Transverse colon (tissue), 4 donors: ENCODE measurements around the gene TNNT2. TPM values are rescaled to one million over a fixed set of nuclear protein-coding genes. Genes with fewer than 3 reads are reported as not detected.

Experiments
- DNase-seq: peaks from one replicate; pipeline ENCODE4 v3.0.0-alpha.2; 2019
- H3K27ac ChIP-seq, 4 donors: fragments of 200-600 bp; sonication (generic); 2 replicates each; pipeline ENCODE4 v1.5.1; 2016 to 2018; ENCODE audit warnings: inconsistent platforms in 4 of 4
- H3K27me3 ChIP-seq: fragments of 200-600 bp; sonication (generic); 2 replicates; pipeline ENCODE4 v1.5.1; 2017; ENCODE audit warnings: inconsistent platforms
- H3K36me3 ChIP-seq, 4 donors: fragments of 200-600 bp; sonication (generic); 2 replicates each; pipeline ENCODE4 v1.5.1; 2017 to 2019; ENCODE audit warnings: inconsistent platforms in 4 of 4
- H3K4me1 ChIP-seq, 4 donors: fragments of 200-600 bp; sonication (generic); 2 replicates each; pipeline ENCODE4 v1.5.1; 2017 to 2020; ENCODE audit warnings: inconsistent platforms in 4 of 4
- H3K4me3 ChIP-seq, 4 donors: fragments of 200-600 bp; sonication (generic); 1 replicate in 1 of 4; 2 replicates in 3 of 4; pipeline versions ENCODE4 v1.5.1 to v1.6.1; 2017 to 2019; ENCODE audit warnings: inconsistent platforms in 4 of 4
- H3K9me3 ChIP-seq, 2 donors: fragments of 200-600 bp; sonication (generic); 2 replicates each; pipeline ENCODE4 v1.5.1; 2017 to 2019; ENCODE audit warnings: inconsistent platforms in 2 of 2
- EP300 ChIP-seq: sonication (generic); formaldehyde crosslinking; IDR thresholded peaks from one replicate; pipeline ENCODE4 v1.6.1; 2017; ENCODE audit warnings: antibody characterized with exemption, low read depth
- POLR2A ChIP-seq: fragments of 450-650 bp; IDR thresholded peaks from one replicate; pipeline ENCODE4 v1.6.1; 2016; ENCODE audit warnings: antibody characterized with exemption, mild to moderate bottlenecking, moderate library complexity
- POLR2AphosphoS5 ChIP-seq, 3 donors: sonication (generic); formaldehyde crosslinking; IDR thresholded peaks; one replicate each; pipeline ENCODE4 v1.6.1; 2016; ENCODE audit warnings: antibody characterized with exemption in 3 of 3
- WGBS, 2 donors: methylation state at CpG; one replicate each; pipeline ENCODE4 v1.1.5; 2018; ENCODE audit warnings: low coverage in 1 of 2; 5-methylcytosine and 5-hydroxymethylcytosine counted together
- in situ Hi-C, 4 donors: fragments of 200-750 bp; cut with MboI; loops; one replicate each; pipeline versions ENCODE4 v1.15.0 to v1.15.1; 2017; ENCODE audit warnings: low sequenced_read_pairs in 3 of 4, low pct_ligation_motif_present in 1 of 4, low pct_unique_long_range_greater_than_20kb in 1 of 4
- intact Hi-C: fragments of 100-400 bp; cut with DNase I; formaldehyde crosslinking; loops from one replicate; pipeline ENCODE4 v1.15.1; 2023; ENCODE audit warnings: low total_unique reads
- total RNA-seq, 4 donors: library from RNA; depleted of rRNA; stranded (reverse); fragments of >200 nt; gene quantifications; one replicate each; pipeline ENCODE4 v1.1.0, GENCODE V29; 2016
- TF ChIP-seq, protein P1 (sequence below), 5 experiments: fragments of 200-600 bp in 3 of 5; fragments of 450-650 bp in 2 of 5; sonication (generic) in 3 of 5; IDR thresholded peaks; 1 replicate in 2 of 5; 2 replicates in 3 of 5; pipeline ENCODE4 v1.5.1; 2016 to 2017; ENCODE audit warnings: antibody characterized with exemption in 5 of 5, inconsistent platforms in 3 of 5, mild to moderate bottlenecking in 2 of 5, moderate library complexity in 1 of 5

TNNT2 gene
- total RNA-seq, 4 donors from 2014 or later, result 0.14 to 0.95 TPM; not detected in 2

DNA sequence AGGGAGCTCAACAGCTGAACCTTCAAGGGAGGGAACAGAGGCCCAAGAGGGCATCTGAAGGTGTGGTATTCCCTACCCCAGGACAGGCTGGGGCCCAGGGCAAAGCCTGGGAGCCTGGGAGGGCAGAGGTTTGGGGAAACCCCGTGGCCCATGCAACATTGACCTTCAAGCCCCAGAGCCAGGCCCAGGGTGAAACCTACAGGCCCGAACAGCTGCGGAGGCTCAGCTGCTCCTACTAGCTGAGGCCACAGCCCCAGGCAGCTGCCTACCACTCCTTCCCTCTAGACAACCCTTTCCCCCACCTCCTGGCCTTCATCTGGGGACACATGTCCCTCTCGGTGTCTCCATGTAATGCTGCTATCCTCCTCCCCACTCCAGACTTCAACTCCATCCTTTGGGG, 18.5 kb upstream of the TNNT2 start:
- WGBS, 2 donors, result 50% methylated on average over 4 of the region's 4 CpGs; no CpG with 5 or more reads in 1 of the 2 donors
- peaks cover 0 to 46% (median 24%) of the 10 kb centered on the region in 4 donors for H3K4me1 ChIP-seq
- no peak for DNase-seq
- intact Hi-C loops (no loop called here), in situ Hi-C loops (no loop called here)
- TF ChIP-seq, protein P1, sequence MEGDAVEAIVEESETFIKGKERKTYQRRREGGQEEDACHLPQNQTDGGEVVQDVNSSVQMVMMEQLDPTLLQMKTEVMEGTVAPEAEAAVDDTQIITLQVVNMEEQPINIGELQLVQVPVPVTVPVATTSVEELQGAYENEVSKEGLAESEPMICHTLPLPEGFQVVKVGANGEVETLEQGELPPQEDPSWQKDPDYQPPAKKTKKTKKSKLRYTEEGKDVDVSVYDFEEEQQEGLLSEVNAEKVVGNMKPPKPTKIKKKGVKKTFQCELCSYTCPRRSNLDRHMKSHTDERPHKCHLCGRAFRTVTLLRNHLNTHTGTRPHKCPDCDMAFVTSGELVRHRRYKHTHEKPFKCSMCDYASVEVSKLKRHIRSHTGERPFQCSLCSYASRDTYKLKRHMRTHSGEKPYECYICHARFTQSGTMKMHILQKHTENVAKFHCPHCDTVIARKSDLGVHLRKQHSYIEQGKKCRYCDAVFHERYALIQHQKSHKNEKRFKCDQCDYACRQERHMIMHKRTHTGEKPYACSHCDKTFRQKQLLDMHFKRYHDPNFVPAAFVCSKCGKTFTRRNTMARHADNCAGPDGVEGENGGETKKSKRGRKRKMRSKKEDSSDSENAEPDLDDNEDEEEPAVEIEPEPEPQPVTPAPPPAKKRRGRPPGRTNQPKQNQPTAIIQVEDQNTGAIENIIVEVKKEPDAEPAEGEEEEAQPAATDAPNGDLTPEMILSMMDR (IDR thresholded peaks at IDR 0.05), result no peak
- no peak for TF ChIP-seq EP300
- TF ChIP-seq POLR2A, result no peak
- TF ChIP-seq POLR2AphosphoS5 (IDR thresholded peaks at IDR 0.05), result no peak
- H3K9me3 ChIP-seq, result no peaks in the 10 kb centered on the region
- H3K27me3 ChIP-seq, result peaks cover 23% of the 10 kb centered on the region
- peak overlapping the region; percentile 82 to 90 (median 88) for H3K27ac ChIP-seq
- H3K36me3 ChIP-seq, result no peaks in the 10 kb centered on the region
- no peak overlapping the region for H3K4me3 ChIP-seq

- no peak for TF ChIP-seq EP300
- no peak for TF ChIP-seq POLR2A
- TF ChIP-seq POLR2AphosphoS5 (IDR thresholded peaks at IDR 0.05), result no peak
- TF ChIP-seq, protein P1 (IDR thresholded peaks at IDR 0.05), result no peak
- Histone ChIP-seq H3K27me3 (peaks cover 15% of the 10 kb centered on the region), H3K36me3 (no peaks in the 10 kb centered on the region), H3K9me3 (no peaks in the 10 kb centered on the region), H3K27ac (peak overlapping the region in 1 of 4 donors; percentile 88), H3K4me1 (peaks cover 0 to 32% (median 17%) of the 10 kb centered on the region in 4 donors), H3K4me3 (no peak overlapping the region)
- intact Hi-C loops (no loop called here), in situ Hi-C loops (no loop called here)
- WGBS, 2 donors, result 34% methylated on average over 3 of the region's 3 CpGs; no CpG with 5 or more reads in 1 of the 2 donors
- no peak for DNase-seq
Measured at GRCh38 chr1:201394591-201394990, 17.1 kb upstream of the TNNT2 start.

DNA sequence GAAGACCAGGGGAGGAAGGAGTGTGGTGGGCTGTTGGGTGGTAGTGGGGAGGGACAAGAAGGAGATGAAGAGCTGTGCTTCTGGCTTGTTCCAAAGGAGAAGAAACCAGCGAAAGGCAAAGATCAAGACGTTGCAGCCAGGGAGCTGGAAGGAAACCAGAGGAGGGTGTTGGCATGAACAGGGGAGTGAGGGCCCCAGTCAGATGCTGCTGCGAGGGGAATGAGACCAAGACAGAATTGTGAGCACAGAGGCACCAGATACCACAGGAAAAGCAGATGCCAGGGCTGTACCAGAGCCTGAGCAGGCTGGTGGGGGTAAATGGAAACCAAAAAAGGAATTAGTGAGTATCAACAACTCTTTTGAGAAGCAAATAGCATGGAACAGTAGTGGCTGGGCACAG, 15.6 kb upstream of the TNNT2 start:
- H3K27me3 ChIP-seq, result no peaks in the 10 kb centered on the region
- WGBS, 2 donors, result 54 to 67% methylated on average over 3 of the region's 3 CpGs
- peaks cover 0 to 26% (median 13%) of the 10 kb centered on the region in 4 donors for H3K4me1 ChIP-seq
- H3K36me3 ChIP-seq, result no peaks in the 10 kb centered on the region
- DNase-seq, result no peak
- TF ChIP-seq EP300, result no peak
- TF ChIP-seq POLR2AphosphoS5 (IDR thresholded peaks at IDR 0.05), result no peak
- TF ChIP-seq, protein P1 (IDR thresholded peaks at IDR 0.05), result no peak
- TF ChIP-seq POLR2A, result no peak
- no peak overlapping the region for H3K4me3 ChIP-seq
- no peaks in the 10 kb centered on the region for H3K9me3 ChIP-seq
- in situ Hi-C loops (no loop called here), intact Hi-C loops (no loop called here)
- no peak overlapping the region for H3K27ac ChIP-seq

DNA sequence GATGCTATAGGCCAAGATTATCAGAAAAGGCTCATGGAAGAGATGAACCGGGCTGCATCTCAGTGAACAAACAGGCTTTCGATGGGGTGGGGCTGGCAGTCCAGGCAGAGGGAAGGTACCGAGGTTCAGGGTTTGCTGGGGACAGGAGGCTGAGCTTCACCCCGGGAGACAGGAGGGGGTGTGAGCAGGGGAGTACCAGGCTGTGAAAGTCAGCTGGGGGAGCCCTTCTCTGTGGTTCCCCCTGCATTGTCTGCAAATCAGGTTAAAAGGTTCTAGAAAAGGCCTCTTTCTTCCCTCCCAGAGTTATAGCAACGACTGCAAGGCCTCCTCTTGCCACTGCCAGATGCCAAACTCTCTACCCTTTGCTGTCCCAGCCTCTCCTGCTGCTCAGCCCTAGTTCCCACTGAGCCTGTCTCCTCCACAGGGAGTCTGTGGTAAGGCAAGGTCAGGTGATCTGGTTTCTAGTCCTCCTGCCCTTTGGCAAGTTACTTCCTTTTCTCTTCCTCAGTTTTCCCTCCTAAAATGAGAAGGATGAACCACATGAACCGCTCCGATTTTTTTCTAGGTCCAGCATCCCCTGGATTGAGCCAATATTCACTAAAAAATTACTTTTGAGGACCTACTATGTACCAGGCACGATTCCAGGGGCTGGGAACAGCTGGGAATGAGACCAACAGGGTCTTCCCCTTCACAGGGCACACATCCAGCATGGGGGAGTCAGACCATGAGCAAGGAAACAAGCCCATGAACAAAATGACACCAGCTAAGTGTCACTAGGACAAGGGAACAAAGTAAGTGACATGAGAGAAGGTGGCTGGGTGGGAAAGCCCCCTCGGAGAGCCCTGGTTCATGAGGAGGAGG, 14.4 kb upstream of the TNNT2 start:
- H3K27me3 ChIP-seq, result no peaks in the 10 kb centered on the region
- H3K27ac ChIP-seq, result no peak overlapping the region
- intact Hi-C loops, result no loop called here
- no peak overlapping the region for H3K4me3 ChIP-seq
- in situ Hi-C loops, result no loop called here
- TF ChIP-seq POLR2A (no peak), POLR2AphosphoS5 (IDR thresholded peaks at IDR 0.05) (no peak), EP300 (no peak)
- TF ChIP-seq, protein P1 (IDR thresholded peaks at IDR 0.05), result no peak
- DNase-seq, result no peak
- WGBS, 2 donors, result 64 to 83% methylated on average over 1 to 9 of the region's 9 CpGs
- H3K9me3 ChIP-seq, result no peaks in the 10 kb centered on the region
- H3K4me1 ChIP-seq, result peaks cover 0 to 22% (median 12%) of the 10 kb centered on the region in 4 donors
- no peaks in the 10 kb centered on the region for H3K36me3 ChIP-seq
